Osteoblast (primary cell): ENCODE data around the gene PLCL1. TPM values are rescaled to one million over a fixed set of nuclear protein-coding genes. Genes with fewer than 3 reads are reported as not detected.

Experiments used
- DNase-seq: peaks from one replicate; pipeline ENCODE4 v3.0.0; 2011; ENCODE audit warnings: low spot score, mixed read lengths; ENCODE audit not compliant: insufficient read length; ENCODE audit errors: missing footprints
- H2AFZ ChIP-seq: 2 replicates; pipeline ENCODE4 v1.6.0; 2011; ENCODE audit warnings: mild to moderate bottlenecking, low read length
- H3K27ac ChIP-seq: 2 replicates; pipeline ENCODE4 v1.5.1; 2011; ENCODE audit warnings: mild to moderate bottlenecking, low read depth, low read length, moderate library complexity
- H3K27me3 ChIP-seq: 2 replicates; pipeline ENCODE4 v1.6.0; 2012; ENCODE audit warnings: mild to moderate bottlenecking, control low read depth, inconsistent platforms, low read length, moderate library complexity; ENCODE audit not compliant: insufficient read depth
- H3K36me3 ChIP-seq: 2 replicates; pipeline ENCODE4 v1.5.1; 2011; ENCODE audit warnings: mild to moderate bottlenecking, low read length, control low read depth, moderate library complexity; ENCODE audit not compliant: insufficient read depth
- H3K4me1 ChIP-seq: 2 replicates; pipeline ENCODE4 v1.5.1; 2011; ENCODE audit warnings: mild to moderate bottlenecking, low read length, control low read depth, moderate library complexity; ENCODE audit not compliant: insufficient read depth
- H3K4me2 ChIP-seq: 2 replicates; pipeline ENCODE4 v1.6.0; 2011; ENCODE audit warnings: mild to moderate bottlenecking, low read length; ENCODE audit not compliant: insufficient read depth
- H3K4me3 ChIP-seq: fragments of 200-600 bp; sonication (generic); 3 replicates; pipeline ENCODE4 v1.5.1; 2012; ENCODE audit warnings: mild to moderate bottlenecking, low read length, inconsistent platforms; ENCODE audit not compliant: insufficient read depth
- H3K79me2 ChIP-seq: 2 replicates; pipeline ENCODE4 v1.6.0; 2012; ENCODE audit warnings: mild to moderate bottlenecking, low read length, control low read depth, inconsistent platforms; ENCODE audit not compliant: insufficient read depth
- H3K9me3 ChIP-seq: 2 replicates; pipeline ENCODE4 v1.5.1; 2011; ENCODE audit warnings: low read depth, low read length, control low read depth
- H4K20me1 ChIP-seq: 2 replicates; pipeline ENCODE4 v1.6.0; 2012; ENCODE audit warnings: mild to moderate bottlenecking, low read length, control low read depth; ENCODE audit not compliant: insufficient read depth
- total RNA-seq: library from RNA; depleted of rRNA; stranded (reverse); fragments of >200 nt; gene quantifications from 2 replicates; pipeline ENCODE4 v1.2.3, GENCODE V29; 2012
- TF ChIP-seq, protein P1 (sequence below): IDR thresholded peaks from 2 replicates; pipeline ENCODE4 v1.5.1; 2011; ENCODE audit warnings: mild to moderate bottlenecking, low read depth, low read length, moderate library complexity; ENCODE audit errors: extremely low read depth

PLCL1 gene
- total RNA-seq, 1 donor, result 4.0 TPM

DNA sequence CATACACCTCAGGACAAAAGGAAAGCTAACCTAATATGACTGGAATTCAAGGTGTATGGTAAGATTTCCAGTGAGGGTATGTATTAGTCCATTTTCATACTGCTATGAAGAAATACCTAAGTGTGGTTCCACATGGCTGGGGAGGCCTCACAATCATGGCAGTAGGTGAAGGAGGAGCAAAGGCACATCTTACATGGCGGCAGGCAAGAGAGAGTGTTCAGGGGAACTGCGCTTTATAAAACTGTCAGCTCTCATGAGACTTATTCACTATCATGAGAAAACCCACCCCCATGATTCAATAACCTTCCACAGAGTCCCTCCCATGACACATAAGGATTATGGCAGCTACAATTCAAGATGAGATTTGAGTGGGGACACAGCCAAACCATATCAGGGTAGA, 186.0 kb downstream of the PLCL1 start:
- Histone ChIP-seq H3K9me3 (no peaks in the 10 kb centered on the region), H3K4me2 (no peak overlapping the region), H3K79me2 (no peaks in the 10 kb centered on the region), H3K36me3 (no peaks in the 10 kb centered on the region), H4K20me1 (no peaks in the 10 kb centered on the region), H3K4me1 (no peaks in the 10 kb centered on the region), H3K27ac (no peak overlapping the region), H3K27me3 (no peaks in the 10 kb centered on the region), H2AFZ (no peak overlapping the region), H3K4me3 (no peak overlapping the region)
- no peak for DNase-seq
- TF ChIP-seq, protein P1, sequence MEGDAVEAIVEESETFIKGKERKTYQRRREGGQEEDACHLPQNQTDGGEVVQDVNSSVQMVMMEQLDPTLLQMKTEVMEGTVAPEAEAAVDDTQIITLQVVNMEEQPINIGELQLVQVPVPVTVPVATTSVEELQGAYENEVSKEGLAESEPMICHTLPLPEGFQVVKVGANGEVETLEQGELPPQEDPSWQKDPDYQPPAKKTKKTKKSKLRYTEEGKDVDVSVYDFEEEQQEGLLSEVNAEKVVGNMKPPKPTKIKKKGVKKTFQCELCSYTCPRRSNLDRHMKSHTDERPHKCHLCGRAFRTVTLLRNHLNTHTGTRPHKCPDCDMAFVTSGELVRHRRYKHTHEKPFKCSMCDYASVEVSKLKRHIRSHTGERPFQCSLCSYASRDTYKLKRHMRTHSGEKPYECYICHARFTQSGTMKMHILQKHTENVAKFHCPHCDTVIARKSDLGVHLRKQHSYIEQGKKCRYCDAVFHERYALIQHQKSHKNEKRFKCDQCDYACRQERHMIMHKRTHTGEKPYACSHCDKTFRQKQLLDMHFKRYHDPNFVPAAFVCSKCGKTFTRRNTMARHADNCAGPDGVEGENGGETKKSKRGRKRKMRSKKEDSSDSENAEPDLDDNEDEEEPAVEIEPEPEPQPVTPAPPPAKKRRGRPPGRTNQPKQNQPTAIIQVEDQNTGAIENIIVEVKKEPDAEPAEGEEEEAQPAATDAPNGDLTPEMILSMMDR, result no peak

DNA sequence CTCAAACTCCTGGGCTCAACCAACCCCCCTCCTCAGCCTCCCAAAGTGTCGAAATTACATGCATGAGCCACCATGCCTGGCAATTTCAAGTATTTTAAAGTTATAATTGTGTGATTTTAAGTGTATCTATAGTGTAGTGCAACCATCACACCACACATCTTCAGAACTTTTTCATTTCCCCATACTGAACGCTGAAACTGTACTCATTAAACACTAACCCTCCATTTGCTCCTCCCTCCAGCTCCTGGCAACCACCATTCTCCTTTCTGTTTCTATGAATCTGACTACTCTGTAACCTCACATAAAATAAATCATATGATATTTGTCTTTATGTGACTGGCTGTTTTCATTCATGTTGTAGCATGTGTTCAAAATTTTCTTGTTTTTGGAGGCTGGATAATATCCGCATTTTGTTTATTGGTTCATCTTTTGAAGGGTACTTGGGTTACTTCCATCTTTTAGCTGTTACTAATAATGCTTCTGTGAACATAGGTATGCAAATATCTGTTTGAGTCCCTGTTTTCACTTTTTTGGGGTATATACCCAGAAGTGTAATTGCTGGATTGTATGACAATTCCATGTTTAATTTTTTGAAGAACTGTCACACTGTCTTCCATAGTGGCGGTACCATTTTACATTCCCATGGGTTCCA, 188.2 kb downstream of the PLCL1 start:
- Histone ChIP-seq H3K27ac (no peak overlapping the region), H3K4me2 (no peak overlapping the region), H3K36me3 (no peaks in the 10 kb centered on the region), H3K9me3 (no peaks in the 10 kb centered on the region), H3K4me3 (no peak overlapping the region), H3K27me3 (no peaks in the 10 kb centered on the region), H3K79me2 (no peaks in the 10 kb centered on the region), H3K4me1 (no peaks in the 10 kb centered on the region), H4K20me1 (no peaks in the 10 kb centered on the region), H2AFZ (no peak overlapping the region)
- DNase-seq, result no peak
- TF ChIP-seq, protein P1, result no peak

DNA sequence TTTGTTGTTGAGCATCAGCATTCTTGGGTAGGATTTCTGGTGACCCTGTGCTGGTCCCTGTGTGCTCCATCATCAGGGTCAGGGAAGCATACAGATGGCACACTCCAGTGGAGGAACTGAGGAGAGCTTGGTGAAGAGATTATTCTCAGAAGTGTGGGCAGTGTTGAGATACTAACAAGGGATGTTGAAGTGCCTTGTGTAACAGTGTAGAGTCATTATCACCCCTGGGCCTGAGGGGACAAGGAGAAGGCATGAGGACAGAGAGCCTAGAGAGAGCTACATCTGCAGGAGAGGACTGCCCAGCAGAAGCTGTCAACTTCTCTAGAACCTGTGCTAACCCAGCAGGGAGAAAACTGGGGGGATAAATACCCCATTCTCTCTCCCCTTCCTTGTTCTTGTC, 189.0 kb downstream of the PLCL1 start:
- Histone ChIP-seq H3K9me3 (no peaks in the 10 kb centered on the region), H3K4me2 (no peak overlapping the region), H3K4me1 (no peaks in the 10 kb centered on the region), H3K27me3 (no peaks in the 10 kb centered on the region), H3K27ac (no peak overlapping the region), H2AFZ (no peak overlapping the region), H4K20me1 (no peaks in the 10 kb centered on the region), H3K4me3 (no peak overlapping the region), H3K79me2 (no peaks in the 10 kb centered on the region), H3K36me3 (no peaks in the 10 kb centered on the region)
- TF ChIP-seq, protein P1, result no peak
- DNase-seq, result no peak

DNA sequence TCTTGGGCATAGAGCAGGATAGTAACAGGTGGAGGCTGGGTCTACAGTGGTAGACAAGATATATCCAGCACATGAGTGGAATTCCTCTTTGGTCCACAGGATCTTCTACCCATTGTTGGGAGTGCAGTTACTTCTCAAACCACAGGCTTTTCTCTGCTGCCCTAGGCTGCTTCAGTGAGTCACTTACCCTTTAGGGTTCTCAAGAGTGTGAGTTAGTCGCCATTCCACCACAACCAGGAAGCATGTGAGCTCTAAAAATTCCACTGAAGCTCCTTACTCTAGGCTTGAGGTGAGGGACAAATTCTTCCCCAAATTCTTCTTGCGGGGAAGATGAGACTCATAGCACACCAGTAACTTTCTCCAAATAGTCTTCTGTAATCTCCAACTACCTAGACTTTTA, 189.4 kb downstream of the PLCL1 start:
- DNase-seq, result no peak
- TF ChIP-seq, protein P1, result no peak
- H3K36me3 ChIP-seq, result no peaks in the 10 kb centered on the region
- no peak overlapping the region for H3K4me3 ChIP-seq
- H3K27ac ChIP-seq, result no peak overlapping the region
- no peak overlapping the region for H3K4me2 ChIP-seq
- no peak overlapping the region for H2AFZ ChIP-seq
- no peaks in the 10 kb centered on the region for H3K4me1 ChIP-seq
- no peaks in the 10 kb centered on the region for H3K9me3 ChIP-seq
- H3K79me2 ChIP-seq, result no peaks in the 10 kb centered on the region
- H3K27me3 ChIP-seq, result no peaks in the 10 kb centered on the region
- H4K20me1 ChIP-seq, result no peaks in the 10 kb centered on the region
